Measurements from ENCODE around the gene HS6ST2.

HS6ST2 gene

GRCh38 chrX:132795181-132795580, 163.2 kb downstream of the HS6ST2 start:
- DNase-seq (ENCODE audit: low read depth in 2 of 2), result no peak

- DNase-seq (ENCODE audit: low read depth in 2 of 2), result no peak
Observed at GRCh38 chrX:132791714-132792113, 166.7 kb downstream of the HS6ST2 start.

- DNase-seq (ENCODE audit: low read depth in 2 of 2), result no peak
Observed at GRCh38 chrX:132790329-132790728, 168.1 kb downstream of the HS6ST2 start.

- no peak for DNase-seq (ENCODE audit: low read depth in 2 of 2)
Observed at GRCh38 chrX:132786217-132786616, 172.2 kb downstream of the HS6ST2 start.

- no peak for DNase-seq (ENCODE audit: low read depth in 2 of 2)
Observed at GRCh38 chrX:132778917-132779316, 179.5 kb downstream of the HS6ST2 start.

- DNase-seq (ENCODE audit: low read depth in 2 of 2), result no peak
Observed at GRCh38 chrX:132776486-132777210, 181.8 kb downstream of the HS6ST2 start.

GRCh38 chrX:132775263-132775823, 183.1 kb downstream of the HS6ST2 start:
- DNase-seq (ENCODE audit: low read depth in 2 of 2), result no peak

GRCh38 chrX:132774010-132774714, 184.3 kb downstream of the HS6ST2 start:
- no peak for DNase-seq (ENCODE audit: low read depth in 2 of 2)

- no peak for DNase-seq (ENCODE audit: low read depth in 2 of 2)
Observed at GRCh38 chrX:132769609-132770008, 188.8 kb downstream of the HS6ST2 start.

GRCh38 chrX:132766452-132766851, 192.0 kb downstream of the HS6ST2 start:
- DNase-seq (ENCODE audit: low read depth in 2 of 2), result no peak

- no peak for DNase-seq (ENCODE audit: low read depth in 2 of 2)
Observed at GRCh38 chrX:132763528-132763927, 194.9 kb downstream of the HS6ST2 start.

GRCh38 chrX:132758759-132759158, 199.7 kb downstream of the HS6ST2 start:
- no peak for DNase-seq (ENCODE audit: low read depth in 2 of 2)

- no peak for DNase-seq (ENCODE audit: low read depth in 2 of 2)
Observed at GRCh38 chrX:132757066-132757623, 201.3 kb downstream of the HS6ST2 start.

GRCh38 chrX:132756439-132756838, 202.0 kb downstream of the HS6ST2 start:
- DNase-seq (ENCODE audit: low read depth in 2 of 2), result no peak

GRCh38 chrX:132751063-132751690, 207.3 kb downstream of the HS6ST2 start:
- DNase-seq (ENCODE audit: low read depth in 2 of 2), result no peak

GRCh38 chrX:132750331-132751062, 207.9 kb downstream of the HS6ST2 start:
- no peak for DNase-seq (ENCODE audit: low read depth in 2 of 2)

- no peak for DNase-seq (ENCODE audit: low read depth in 2 of 2)
Observed at GRCh38 chrX:132749406-132749805, 209.0 kb downstream of the HS6ST2 start.

- no peak for DNase-seq (ENCODE audit: low read depth in 2 of 2)
Observed at GRCh38 chrX:132748909-132749308, 209.5 kb downstream of the HS6ST2 start.

- no peak for DNase-seq (ENCODE audit: low read depth in 2 of 2)
Observed at GRCh38 chrX:132748268-132748667, 210.2 kb downstream of the HS6ST2 start.

GRCh38 chrX:132745593-132745992, 212.8 kb downstream of the HS6ST2 start:
- no peak for DNase-seq (ENCODE audit: low read depth in 2 of 2)

- no peak for DNase-seq (ENCODE audit: low read depth in 2 of 2)
Observed at GRCh38 chrX:132744470-132744869, 214.0 kb downstream of the HS6ST2 start.

GRCh38 chrX:132743086-132743485, 215.3 kb downstream of the HS6ST2 start:
- DNase-seq (ENCODE audit: low read depth in 2 of 2), result no peak
